BLaER1 treated with 17β-estradiol and CSF1 and Interleukin-3, amounts not matched to agents 10 nM and 100 nM (cell line): ENCODE data around the gene RPL23.
A peak's percentile ranks its signal among the peaks of the same experiment; 100 is the strongest.

Experiments used
- H3K27ac ChIP-seq, 11 experiments: shearing (Covaris generic); formaldehyde crosslinking; 2 replicates each; pipeline ENCODE4 v1.8.1; 2022
- H3K27me3 ChIP-seq, 11 experiments: shearing (Covaris generic); formaldehyde crosslinking; 2 replicates each; pipeline ENCODE4 v1.8.1; 2022
- H3K36me3 ChIP-seq, 11 experiments: shearing (Covaris generic); formaldehyde crosslinking; 2 replicates each; pipeline ENCODE4 v1.8.1; 2022
- H3K4me1 ChIP-seq, 10 experiments: shearing (Covaris generic); formaldehyde crosslinking; 2 replicates each; pipeline ENCODE4 v1.8.1; 2022
- H3K4me2 ChIP-seq, 11 experiments: shearing (Covaris generic); formaldehyde crosslinking; 2 replicates each; pipeline ENCODE4 v1.8.1; 2022
- H3K4me3 ChIP-seq, 10 experiments: shearing (Covaris generic); formaldehyde crosslinking; 2 replicates each; pipeline ENCODE4 v1.8.1; 2022
- H3K9ac ChIP-seq, 11 experiments: shearing (Covaris generic); formaldehyde crosslinking; 2 replicates each; pipeline ENCODE4 v1.8.1; 2022
- H3K9me3 ChIP-seq, 11 experiments: shearing (Covaris generic); formaldehyde crosslinking; replicated peaks in 1 of 11; 2 replicates each; pipeline ENCODE4 v1.8.1; 2022
- H4K20me1 ChIP-seq, 11 experiments: shearing (Covaris generic); formaldehyde crosslinking; 2 replicates each; pipeline ENCODE4 v1.8.1; 2022
- Cebpa-rat ChIP-seq, 11 experiments: shearing (Covaris generic); IDR thresholded peaks; 2 replicates each; pipeline ENCODE4 v1.8.1; 2022

The RPL23 gene

GRCh38 chr17:38889745-38890409 is 36.4 kb upstream of the RPL23 start:
- Histone ChIP-seq H3K27me3 (no peaks in the 10 kb centered on the region), H4K20me1 (peaks cover 27 to 98% (median 50%) of the 10 kb centered on the region in 11 experiments; a peak in 20 of 22 replicates), H3K4me2 (peak overlapping the region in 6 of 11 experiments; percentile 2 to 95 (median 44); a peak in 11 of 22 replicates), H3K27ac (peak overlapping the region in 8 of 11 experiments; percentile 8 to 56 (median 32); a peak in 11 of 22 replicates), H3K36me3 (peaks cover 61 to 97% (median 91%) of the 10 kb centered on the region in 11 experiments), H3K4me1 (peaks cover 63 to 100% (median 90%) of the 10 kb centered on the region in 10 experiments), H3K9ac (peak overlapping the region in 6 of 11 experiments; percentile 4 to 56 (median 36); a peak in 5 of 22 replicates), H3K4me3 (no peak overlapping the region), H3K9me3 (no peaks in the 10 kb centered on the region)
- no peak for TF ChIP-seq Cebpa-rat (IDR thresholded peaks at IDR 0.05)

- no peaks in the 10 kb centered on the region for H3K27me3 ChIP-seq
- no peaks in the 10 kb centered on the region for H3K9me3 ChIP-seq
- peaks cover 67 to 100% (median 90%) of the 10 kb centered on the region in 10 experiments for H3K4me1 ChIP-seq
- H3K4me3 ChIP-seq: no peak overlapping the region
- no peak for TF ChIP-seq Cebpa-rat (IDR thresholded peaks at IDR 0.05)
- peaks cover 62 to 91% (median 84%) of the 10 kb centered on the region in 11 experiments for H3K36me3 ChIP-seq
- H3K9ac ChIP-seq: no peak overlapping the region
- H3K4me2 ChIP-seq: peak overlapping the region in 3 of 11 experiments; percentile 41 to 49 (median 48); a peak in 3 of 22 replicates
- H4K20me1 ChIP-seq: peaks cover 27 to 100% (median 52%) of the 10 kb centered on the region in 11 experiments; a peak in 20 of 22 replicates
- peak overlapping the region in 2 of 11 experiments; percentile 13 to 17; a peak in 1 of 22 replicates for H3K27ac ChIP-seq
These were observed 35.3 kb upstream of the RPL23 start for GRCh38 chr17:38888842-38889241.

- H3K9ac ChIP-seq: peak overlapping the region in 6 of 11 experiments; percentile 31 to 80 (median 40); a peak in 4 of 22 replicates
- H3K27ac ChIP-seq: peak overlapping the region in 8 of 11 experiments; percentile 2 to 91 (median 84); a peak in 9 of 22 replicates
- H3K4me1 ChIP-seq: peaks cover 67 to 100% (median 90%) of the 10 kb centered on the region in 10 experiments
- H3K4me2 ChIP-seq: peak overlapping the region in 10 of 11 experiments; percentile 79 to 98 (median 96); a peak in 14 of 22 replicates
- H3K27me3 ChIP-seq: no peaks in the 10 kb centered on the region
- TF ChIP-seq Cebpa-rat (IDR thresholded peaks at IDR 0.05): no peak
- H3K36me3 ChIP-seq: peaks cover 50 to 90% (median 82%) of the 10 kb centered on the region in 11 experiments
- H3K9me3 ChIP-seq: no peaks in the 10 kb centered on the region
- H4K20me1 ChIP-seq: peaks cover 27 to 100% (median 67%) of the 10 kb centered on the region in 11 experiments; a peak in 20 of 22 replicates
- no peak overlapping the region for H3K4me3 ChIP-seq
These were observed 33.1 kb upstream of the RPL23 start for GRCh38 chr17:38886643-38887010.

- Histone ChIP-seq H3K36me3 (peaks cover 48 to 90% (median 83%) of the 10 kb centered on the region in 11 experiments), H3K4me3 (no peak overlapping the region; a peak in 1 of 20 replicates), H3K9me3 (no peaks in the 10 kb centered on the region), H4K20me1 (peaks cover 27 to 100% (median 74%) of the 10 kb centered on the region in 11 experiments; a peak in 20 of 22 replicates), H3K27ac (peak overlapping the region in 9 of 11 experiments; percentile 15 to 91 (median 82); a peak in 16 of 22 replicates), H3K4me2 (peak overlapping the region; percentile 79 to 98 (median 96)), H3K9ac (peak overlapping the region in 10 of 11 experiments; percentile 13 to 80 (median 58); a peak in 15 of 22 replicates), H3K4me1 (peaks cover 67 to 100% (median 90%) of the 10 kb centered on the region in 10 experiments), H3K27me3 (no peaks in the 10 kb centered on the region)
- TF ChIP-seq Cebpa-rat (IDR thresholded peaks at IDR 0.05): no peak
These were observed 32.5 kb upstream of the RPL23 start for GRCh38 chr17:38885728-38886642.

GRCh38 chr17:38885044-38885727 is 31.7 kb upstream of the RPL23 start:
- H3K27ac ChIP-seq: peak overlapping the region in 10 of 11 experiments; percentile 63 to 91 (median 81); a peak in 19 of 22 replicates
- H3K4me1 ChIP-seq: peaks cover 74 to 100% (median 91%) of the 10 kb centered on the region in 10 experiments
- H3K9me3 ChIP-seq: no peaks in the 10 kb centered on the region
- peak overlapping the region; percentile 14 to 80 (median 72); a peak in 18 of 22 replicates for H3K9ac ChIP-seq
- H3K36me3 ChIP-seq: peaks cover 47 to 90% (median 83%) of the 10 kb centered on the region in 11 experiments
- no peaks in the 10 kb centered on the region for H3K27me3 ChIP-seq
- TF ChIP-seq Cebpa-rat (IDR thresholded peaks at IDR 0.05): no peak
- H3K4me3 ChIP-seq: peak overlapping the region in 1 of 10 experiments; percentile 39; a peak in 2 of 20 replicates
- peaks cover 27 to 100% (median 80%) of the 10 kb centered on the region in 11 experiments; a peak in 20 of 22 replicates for H4K20me1 ChIP-seq
- H3K4me2 ChIP-seq: peak overlapping the region; percentile 79 to 98 (median 96)

- H3K9ac ChIP-seq: peak overlapping the region; percentile 59 to 80 (median 72)
- H3K4me3 ChIP-seq: peak overlapping the region; percentile 9 to 59 (median 35); a peak in 18 of 20 replicates
- H3K4me2 ChIP-seq: peak overlapping the region; percentile 79 to 98 (median 96)
- peaks cover 27 to 100% (median 84%) of the 10 kb centered on the region in 11 experiments; a peak in 20 of 22 replicates for H4K20me1 ChIP-seq
- no peaks in the 10 kb centered on the region for H3K9me3 ChIP-seq
- TF ChIP-seq Cebpa-rat (IDR thresholded peaks at IDR 0.05): peak in 7 of 11 experiments; percentile 30 to 65 (median 50); a peak in 9 of 22 replicates
- peak overlapping the region; percentile 51 to 91 (median 80); a peak in 21 of 22 replicates for H3K27ac ChIP-seq
- peaks cover 43 to 90% (median 80%) of the 10 kb centered on the region in 11 experiments for H3K36me3 ChIP-seq
- no peaks in the 10 kb centered on the region for H3K27me3 ChIP-seq
- H3K4me1 ChIP-seq: peaks cover 81 to 100% (median 91%) of the 10 kb centered on the region in 10 experiments
These were observed 30.3 kb upstream of the RPL23 start for GRCh38 chr17:38883592-38884526.

- Histone ChIP-seq H4K20me1 (peaks cover 30 to 100% (median 84%) of the 10 kb centered on the region in 11 experiments; a peak in 21 of 22 replicates), H3K27ac (peak overlapping the region in 10 of 11 experiments; percentile 51 to 91 (median 81); a peak in 21 of 22 replicates), H3K27me3 (no peaks in the 10 kb centered on the region), H3K4me2 (peak overlapping the region; percentile 79 to 98 (median 96); a peak in 21 of 22 replicates), H3K4me1 (peaks cover 91 to 100% (median 99%) of the 10 kb centered on the region in 10 experiments), H3K9me3 (no peaks in the 10 kb centered on the region), H3K36me3 (peaks cover 43 to 90% (median 80%) of the 10 kb centered on the region in 11 experiments), H3K4me3 (peak overlapping the region in 7 of 10 experiments; percentile 10 to 59 (median 44); a peak in 10 of 20 replicates), H3K9ac (peak overlapping the region in 10 of 11 experiments; percentile 59 to 80 (median 74); a peak in 20 of 22 replicates)
- TF ChIP-seq Cebpa-rat (IDR thresholded peaks at IDR 0.05): no peak
These were observed 29.3 kb upstream of the RPL23 start for GRCh38 chr17:38882870-38883269.
